HG03558 (cell line): ENCODE results near the gene CST9.

ENCODE experiments used
- ATAC-seq: cut with Tn5 transposase; IDR thresholded peaks from one replicate; pipeline ENCODE4 v1.9.1; 2021; ENCODE audit warnings: moderate number of reproducible peaks; ENCODE audit not compliant: unreplicated experiment; ENCODE audit errors: extremely low read depth

Gene CST9

DNA sequence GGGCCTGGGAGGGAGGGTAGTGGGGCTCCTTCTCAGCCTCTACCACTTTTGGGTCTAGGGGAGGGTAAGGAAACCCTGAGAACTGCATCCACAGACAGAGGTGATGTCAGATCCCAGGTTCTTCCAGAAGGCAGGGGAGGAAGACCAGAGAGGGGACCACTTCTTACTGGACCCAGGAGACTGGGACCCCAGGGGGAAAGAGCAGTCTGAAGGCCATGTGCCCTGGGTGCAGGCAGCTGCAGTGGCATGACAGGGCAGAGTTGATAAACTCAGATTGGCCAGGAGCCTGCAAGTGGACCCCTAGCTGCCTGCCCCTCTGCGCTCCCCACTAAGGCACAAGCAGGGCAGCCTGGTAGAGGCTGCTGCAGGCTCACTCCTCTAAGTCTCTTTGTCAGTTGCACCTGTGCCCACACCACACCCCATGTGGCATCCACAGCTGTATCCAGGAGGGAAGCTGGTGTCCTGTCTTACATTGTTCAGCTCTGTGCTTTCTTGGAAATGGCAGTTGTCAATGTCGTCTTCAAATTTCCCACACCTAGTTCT lies 40.1 kb downstream of the CST9 start:
- ATAC-seq: no peak

GRCh38 chr20:23564927-23565326 lies 40.8 kb downstream of the CST9 start:
- no peak for ATAC-seq

DNA sequence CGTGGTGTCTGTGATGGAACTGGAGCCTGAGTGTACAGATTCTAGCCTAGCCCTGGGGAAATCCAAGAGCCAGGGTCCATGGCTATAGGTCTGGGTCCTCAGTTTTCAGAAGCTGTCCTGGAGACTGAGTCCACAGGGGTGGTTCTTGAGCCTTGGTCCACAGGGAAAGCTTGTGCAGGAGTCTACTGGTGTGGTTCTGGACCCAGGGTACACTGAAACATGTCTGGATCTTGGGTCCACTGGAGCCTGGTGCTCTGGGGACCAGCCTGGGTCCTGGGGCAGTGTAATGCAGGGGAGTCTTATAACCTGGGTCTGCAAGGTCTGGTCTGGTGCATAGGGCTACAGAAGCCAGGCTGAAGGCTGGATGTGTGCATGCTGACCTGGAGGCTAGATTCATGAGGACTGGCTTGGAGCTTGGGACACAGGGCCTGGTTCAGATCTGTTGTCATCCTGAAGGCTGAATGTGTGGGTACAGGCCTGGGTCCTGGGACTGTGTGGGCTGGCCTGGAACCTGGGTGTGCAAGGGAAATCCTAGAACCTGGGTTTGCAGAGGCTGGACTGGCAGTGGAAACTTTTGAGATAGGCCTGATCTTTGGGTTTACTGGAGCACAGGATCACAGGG lies 42.9 kb downstream of the CST9 start:
- ATAC-seq: no peak

DNA sequence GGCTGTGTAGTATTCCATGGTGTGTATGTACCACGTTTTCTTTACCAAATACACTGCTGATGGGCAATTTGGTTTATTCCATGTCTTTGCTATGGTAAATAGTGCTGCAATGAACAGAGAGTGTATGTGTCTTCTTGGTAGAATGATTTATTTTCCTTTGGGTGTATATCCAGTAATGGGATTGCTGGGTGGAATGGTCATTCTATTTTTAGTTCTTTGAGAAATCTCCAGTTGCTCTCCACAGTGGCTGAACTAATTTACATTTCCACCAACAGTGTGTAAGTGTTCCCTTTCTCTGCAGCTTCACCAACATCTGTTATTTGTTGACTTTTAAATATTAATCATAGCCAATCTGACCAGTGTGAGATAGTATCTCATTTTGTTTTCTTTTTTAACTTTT lies 51.3 kb downstream of the CST9 start:
- no peak for ATAC-seq
